Measurements from ENCODE around the gene KPRP.

Gene KPRP

GRCh38 chr1:152783095-152783494, 25.3 kb downstream of the KPRP start:
- no peak for TF ChIP-seq JUND (IDR thresholded peaks at IDR 0.05; ENCODE audit: low read depth)
- in situ Hi-C loops (cut with HindIII; ENCODE audit: low pct_unique_long_range_greater_than_20kb, low sequenced_read_pairs), result no loop called here
- DNase-seq (ENCODE audit: low read depth in 1 of 2, low spot score in 1 of 2), result no peak

DNA sequence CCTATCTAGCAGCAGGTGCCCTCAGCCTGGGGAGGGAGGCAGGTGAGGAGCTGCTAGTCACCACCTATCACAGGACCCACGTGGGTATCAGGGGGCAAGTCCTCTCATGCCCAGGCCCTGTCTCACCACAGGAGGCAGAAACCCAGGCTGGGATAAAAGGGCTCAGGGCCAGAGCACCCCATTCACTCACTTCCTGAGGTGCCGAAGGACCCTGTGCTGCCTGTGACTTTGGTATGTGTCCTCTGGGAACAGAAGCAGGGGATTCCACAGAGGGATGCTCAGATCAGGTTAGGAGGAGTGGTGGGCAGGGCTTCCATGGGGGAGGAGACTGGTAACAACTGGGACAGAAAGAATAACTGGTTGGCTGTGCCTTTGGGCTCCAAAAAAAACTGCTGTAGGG, 28.3 kb downstream of the KPRP start, which contains the start of gene LCE1E:
LCE1E (plus strand) TSS at position 181 of the 400 bp plus-strand sequence. CDS start 1,043 bp downstream, outside the sequence.
- peak in 1 of 2 experiments; percentile 5 for DNase-seq (ENCODE audit: low read depth in 1 of 2, low spot score in 1 of 2)
- in situ Hi-C loops (cut with HindIII; ENCODE audit: low pct_unique_long_range_greater_than_20kb, low sequenced_read_pairs), result no loop called here
- TF ChIP-seq JUND (IDR thresholded peaks at IDR 0.05; ENCODE audit: low read depth), result no peak

GRCh38 chr1:152795686-152796085, 37.9 kb downstream of the KPRP start:
- DNase-seq (ENCODE audit: low read depth in 1 of 2, low spot score in 1 of 2), result no peak
- in situ Hi-C loops (cut with HindIII; ENCODE audit: low pct_unique_long_range_greater_than_20kb, low sequenced_read_pairs), result no loop called here
- no peak for TF ChIP-seq JUND (IDR thresholded peaks at IDR 0.05; ENCODE audit: low read depth)

DNA sequence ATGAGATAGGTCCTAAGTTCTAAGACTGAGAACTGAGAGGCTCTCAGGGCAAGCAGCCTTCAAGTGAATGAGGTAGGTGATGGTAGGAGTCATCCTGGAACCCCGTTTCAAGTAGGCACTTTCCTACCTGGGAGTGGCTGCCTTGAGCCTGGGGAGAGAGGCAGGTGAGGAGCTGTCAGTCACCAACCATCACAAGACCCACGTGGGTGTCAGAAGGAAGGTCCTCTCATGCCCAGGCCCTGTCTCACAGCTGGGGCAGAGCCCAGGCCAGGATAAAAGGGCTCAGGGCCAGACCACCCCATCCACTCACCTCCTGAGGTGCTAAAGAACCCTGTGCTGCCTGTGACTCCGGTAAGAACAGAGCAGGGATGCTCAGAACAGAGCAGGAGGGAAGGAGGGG, 38.6 kb downstream of the KPRP start, which contains the start of gene LCE1D:
LCE1D (plus strand) TSS at position 301 of the 400 bp plus-strand sequence. CDS start 1,074 bp downstream, outside the sequence.
- in situ Hi-C loops (cut with HindIII; ENCODE audit: low pct_unique_long_range_greater_than_20kb, low sequenced_read_pairs), result no loop called here

DNA sequence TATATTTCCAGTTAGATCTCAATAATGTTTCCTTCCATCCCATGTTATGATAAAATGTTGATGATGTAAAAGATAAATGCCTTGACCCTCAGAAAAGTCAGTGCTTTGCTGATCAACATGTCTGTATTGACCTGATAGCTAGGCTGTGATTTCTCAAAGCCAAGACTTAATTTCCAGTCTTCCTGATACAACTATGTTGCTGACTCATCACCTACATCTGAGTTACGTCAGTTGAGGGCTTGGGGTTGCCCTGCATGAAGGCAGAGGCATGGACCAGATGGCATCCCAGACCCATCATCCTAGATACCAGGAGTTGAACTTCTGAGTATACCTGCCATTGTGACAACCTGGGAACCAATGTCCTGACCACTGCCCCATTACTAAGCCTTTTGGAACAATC, 43.5 kb downstream of the KPRP start:
- in situ Hi-C loops (cut with HindIII; ENCODE audit: low pct_unique_long_range_greater_than_20kb, low sequenced_read_pairs), result no loop called here
- DNase-seq (ENCODE audit: low read depth in 1 of 2, low spot score in 1 of 2), result no peak
- TF ChIP-seq JUND (IDR thresholded peaks at IDR 0.05; ENCODE audit: low read depth), result no peak

More for the DNA sequence above, 38.6 kb downstream of the KPRP start, which contains the start of gene LCE1D:
- no peak for TF ChIP-seq JUND (IDR thresholded peaks at IDR 0.05; ENCODE audit: low read depth)
- no peak for DNase-seq (ENCODE audit: low read depth in 1 of 2, low spot score in 1 of 2)

DNA sequence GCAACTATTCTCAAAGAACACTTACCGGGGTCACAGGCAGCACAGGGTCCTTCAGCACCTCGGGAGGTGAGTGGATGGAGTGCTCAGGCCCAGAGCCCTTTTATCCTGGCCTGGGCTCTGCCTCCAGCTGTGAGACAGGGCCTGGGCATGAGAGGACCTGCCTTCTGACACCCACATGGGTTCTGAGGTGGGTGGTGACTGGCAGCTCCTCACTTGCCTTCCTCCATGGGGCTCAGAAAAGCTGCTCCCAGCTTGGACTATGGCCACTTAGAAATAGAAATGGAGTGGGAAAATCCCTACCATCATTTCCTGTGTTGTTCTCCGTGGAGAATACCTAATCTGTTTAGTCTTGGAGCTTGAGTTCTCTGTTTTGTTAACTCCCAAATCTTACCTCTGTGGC, 48.8 kb downstream of the KPRP start, which contains the start of gene LCE1C:
LCE1C (minus strand) TSS at position 76 of the 400 bp plus-strand sequence. CDS start 1,173 bp downstream, outside the sequence.
- in situ Hi-C loops (cut with HindIII; ENCODE audit: low pct_unique_long_range_greater_than_20kb, low sequenced_read_pairs), result no loop called here
- no peak for DNase-seq (ENCODE audit: low read depth in 1 of 2, low spot score in 1 of 2)
- no peak for TF ChIP-seq JUND (IDR thresholded peaks at IDR 0.05; ENCODE audit: low read depth)

DNA sequence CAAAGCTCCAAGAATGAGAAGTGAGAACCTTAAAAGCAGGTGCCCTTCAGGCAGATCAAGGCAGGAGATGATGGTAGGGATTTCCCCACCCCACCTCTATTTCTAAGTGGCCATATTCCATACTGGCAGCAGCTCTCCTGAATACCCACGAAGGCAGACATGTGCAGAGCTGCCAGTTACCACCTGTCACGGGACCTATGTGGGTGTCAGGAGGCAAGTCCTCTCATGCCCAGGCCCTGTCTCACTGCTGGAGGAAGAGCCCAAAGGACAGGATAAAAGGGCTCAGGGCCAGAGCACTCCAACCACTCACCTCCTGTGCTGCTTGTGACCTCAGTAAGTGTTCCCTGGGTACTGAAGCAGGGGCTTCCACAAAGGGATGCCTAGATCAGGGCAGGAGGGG, 53.2 kb downstream of the KPRP start:
- in situ Hi-C loops (cut with HindIII; ENCODE audit: low pct_unique_long_range_greater_than_20kb, low sequenced_read_pairs), result no loop called here
- TF ChIP-seq JUND (IDR thresholded peaks at IDR 0.05; ENCODE audit: low read depth), result no peak
- no peak for DNase-seq (ENCODE audit: low read depth in 1 of 2, low spot score in 1 of 2)
